ENCODE results near the gene NR3C2.

- TF ChIP-seq CTCF (IDR thresholded peaks at IDR 0.05) (no peak), POLR2A (IDR thresholded peaks at IDR 0.05) (no peak)
These were observed 88.6 kb downstream of the NR3C2 start for GRCh38 chr4:148353571-148353970.
